ENCODE results near the gene ZNF853. TPM values are rescaled to one million over a fixed set of nuclear protein-coding genes. Genes with fewer than 3 reads are reported as not detected.

ZNF853 gene
- total RNA-seq, 2 donors from 2014 or later = 13.3 to 25.2 TPM

GRCh38 chr7:6650086-6650485 lies 34.7 kb downstream of the ZNF853 start:
- TF ChIP-seq CTCF (IDR thresholded peaks at IDR 0.05) = no peak
- H3K4me1 ChIP-seq = no peaks in the 10 kb centered on the region
- H3K4me3 ChIP-seq = no peak overlapping the region
- H3K27ac ChIP-seq = no peak overlapping the region
- H3K36me3 ChIP-seq = peaks cover 49% of the 10 kb centered on the region
- DNase-seq (ENCODE audit: low spot score) = no peak
- peaks cover 0 to 7% of the 10 kb centered on the region in 2 donors for H3K9me3 ChIP-seq
- H3K27me3 ChIP-seq = no peaks in the 10 kb centered on the region

- Histone ChIP-seq H3K9me3 (peaks cover 0 to 7% of the 10 kb centered on the region in 2 donors), H3K36me3 (peaks cover 49% of the 10 kb centered on the region), H3K4me3 (no peak overlapping the region), H3K27me3 (no peaks in the 10 kb centered on the region), H3K4me1 (no peaks in the 10 kb centered on the region), H3K27ac (no peak overlapping the region)
- no peak for TF ChIP-seq CTCF (IDR thresholded peaks at IDR 0.05)
- no peak for DNase-seq (ENCODE audit: low spot score)
Observed at GRCh38 chr7:6650521-6651011, 35.2 kb downstream of the ZNF853 start.

GRCh38 chr7:6651851-6652445 lies 36.5 kb downstream of the ZNF853 start:
- no peaks in the 10 kb centered on the region for H3K4me1 ChIP-seq
- H3K4me3 ChIP-seq = no peak overlapping the region
- no peak for TF ChIP-seq CTCF (IDR thresholded peaks at IDR 0.05)
- no peak for DNase-seq (ENCODE audit: low spot score)
- no peak overlapping the region for H3K27ac ChIP-seq
- peaks cover 0 to 7% of the 10 kb centered on the region in 2 donors for H3K9me3 ChIP-seq
- H3K27me3 ChIP-seq = no peaks in the 10 kb centered on the region
- H3K36me3 ChIP-seq = peaks cover 41% of the 10 kb centered on the region

- Histone ChIP-seq H3K4me3 (no peak overlapping the region), H3K27ac (no peak overlapping the region), H3K36me3 (peaks cover 38% of the 10 kb centered on the region), H3K9me3 (peaks cover 0 to 7% of the 10 kb centered on the region in 2 donors), H3K27me3 (no peaks in the 10 kb centered on the region), H3K4me1 (no peaks in the 10 kb centered on the region)
- no peak for TF ChIP-seq CTCF (IDR thresholded peaks at IDR 0.05)
- no peak for DNase-seq (ENCODE audit: low spot score)
Observed at GRCh38 chr7:6652446-6653011, 37.1 kb downstream of the ZNF853 start.

- no peaks in the 10 kb centered on the region for H3K4me1 ChIP-seq
- no peak overlapping the region for H3K27ac ChIP-seq
- no peak for TF ChIP-seq CTCF (IDR thresholded peaks at IDR 0.05)
- no peak overlapping the region for H3K4me3 ChIP-seq
- peaks cover 38% of the 10 kb centered on the region for H3K36me3 ChIP-seq
- peaks cover 0 to 7% of the 10 kb centered on the region in 2 donors for H3K9me3 ChIP-seq
- no peaks in the 10 kb centered on the region for H3K27me3 ChIP-seq
- no peak for DNase-seq (ENCODE audit: low spot score)
Observed at GRCh38 chr7:6653071-6654003, 37.9 kb downstream of the ZNF853 start.

Measured in right atrium auricular region (tissue), 2 donors.